WTC11 (cell line): Measurements from ENCODE around the gene USP51.
"Not testable (repeated sequence)": the region's sequence is repeated elsewhere in the genome, so short reads cannot be mapped to it uniquely, and the experiment has no call there.

ENCODE experiments used
- ETV6 ChIP-seq: sonication (generic); formaldehyde crosslinking; IDR thresholded peaks from 2 replicates; pipeline ENCODE4 v1.8.1; 2022; ENCODE audit warnings: mild to moderate bottlenecking, missing genetic modification reagents
- GTF2I ChIP-seq: fragments of 250-450 bp; sonication (Bioruptor Pico); conservative IDR thresholded peaks from 2 replicates; pipeline ENCODE4 v1.4.0; 2021; ENCODE audit warnings: mild to moderate bottlenecking
- NR2C2 ChIP-seq: sonication (generic); formaldehyde crosslinking; IDR thresholded peaks from 2 replicates; pipeline ENCODE4 v1.8.0; 2022; ENCODE audit warnings: mild to moderate bottlenecking, missing genetic modification reagents
- ZNF138 ChIP-seq: sonication (generic); formaldehyde crosslinking; conservative IDR thresholded peaks from 2 replicates; pipeline ENCODE4 v1.8.1; 2022; ENCODE audit warnings: mild to moderate bottlenecking, moderate library complexity, missing genetic modification reagents
- TF ChIP-seq, protein P1 (sequence below): fragments of 200-600 bp; IDR thresholded peaks from 2 replicates; pipeline ENCODE4 v1.8.0; 2022; ENCODE audit warnings: antibody characterized with exemption
- TF ChIP-seq, protein P2 (sequence below): sonication (generic); formaldehyde crosslinking; IDR thresholded peaks from 2 replicates; pipeline ENCODE4 v1.8.1; 2022; ENCODE audit warnings: mild to moderate bottlenecking, moderate library complexity, missing genetic modification reagents
- TF ChIP-seq, protein P3 (sequence below): sonication (generic); formaldehyde crosslinking; IDR thresholded peaks from 2 replicates; pipeline ENCODE4 v1.8.1; 2023; ENCODE audit warnings: mild to moderate bottlenecking, missing genetic modification reagents, moderate library complexity

DNA sequence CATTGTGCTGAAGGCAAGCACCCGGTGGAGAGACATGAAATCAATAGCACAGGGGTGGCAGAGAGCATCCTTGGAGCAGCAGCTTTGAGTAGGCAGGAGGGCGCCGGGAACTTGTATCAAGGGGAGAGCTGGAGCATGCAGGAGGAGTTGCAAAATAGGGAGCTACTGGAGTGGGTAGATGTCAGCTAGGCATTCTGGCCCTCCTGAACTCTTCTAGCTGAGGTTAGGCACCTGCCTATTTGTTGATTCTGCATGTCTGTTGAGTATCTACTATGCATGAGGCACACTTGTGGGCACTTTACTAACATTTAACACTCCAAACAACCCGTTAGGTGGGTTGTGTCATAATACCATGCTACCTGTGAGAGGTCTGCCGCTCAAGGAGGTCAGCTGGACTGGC lies 30.2 kb downstream of the USP51 start:
- TF ChIP-seq, protein P1, sequence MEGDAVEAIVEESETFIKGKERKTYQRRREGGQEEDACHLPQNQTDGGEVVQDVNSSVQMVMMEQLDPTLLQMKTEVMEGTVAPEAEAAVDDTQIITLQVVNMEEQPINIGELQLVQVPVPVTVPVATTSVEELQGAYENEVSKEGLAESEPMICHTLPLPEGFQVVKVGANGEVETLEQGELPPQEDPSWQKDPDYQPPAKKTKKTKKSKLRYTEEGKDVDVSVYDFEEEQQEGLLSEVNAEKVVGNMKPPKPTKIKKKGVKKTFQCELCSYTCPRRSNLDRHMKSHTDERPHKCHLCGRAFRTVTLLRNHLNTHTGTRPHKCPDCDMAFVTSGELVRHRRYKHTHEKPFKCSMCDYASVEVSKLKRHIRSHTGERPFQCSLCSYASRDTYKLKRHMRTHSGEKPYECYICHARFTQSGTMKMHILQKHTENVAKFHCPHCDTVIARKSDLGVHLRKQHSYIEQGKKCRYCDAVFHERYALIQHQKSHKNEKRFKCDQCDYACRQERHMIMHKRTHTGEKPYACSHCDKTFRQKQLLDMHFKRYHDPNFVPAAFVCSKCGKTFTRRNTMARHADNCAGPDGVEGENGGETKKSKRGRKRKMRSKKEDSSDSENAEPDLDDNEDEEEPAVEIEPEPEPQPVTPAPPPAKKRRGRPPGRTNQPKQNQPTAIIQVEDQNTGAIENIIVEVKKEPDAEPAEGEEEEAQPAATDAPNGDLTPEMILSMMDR: not testable (repeated sequence)
- TF ChIP-seq ETV6 (CRISPR knock-in tag); GTF2I (CRISPR knock-in tag); ZNF138; NR2C2 (CRISPR knock-in tag): not testable (repeated sequence)
- TF ChIP-seq, protein P2, sequence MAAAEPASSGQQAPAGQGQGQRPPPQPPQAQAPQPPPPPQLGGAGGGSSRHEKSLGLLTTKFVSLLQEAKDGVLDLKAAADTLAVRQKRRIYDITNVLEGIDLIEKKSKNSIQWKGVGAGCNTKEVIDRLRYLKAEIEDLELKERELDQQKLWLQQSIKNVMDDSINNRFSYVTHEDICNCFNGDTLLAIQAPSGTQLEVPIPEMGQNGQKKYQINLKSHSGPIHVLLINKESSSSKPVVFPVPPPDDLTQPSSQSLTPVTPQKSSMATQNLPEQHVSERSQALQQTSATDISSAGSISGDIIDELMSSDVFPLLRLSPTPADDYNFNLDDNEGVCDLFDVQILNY: not testable (repeated sequence)
- TF ChIP-seq, protein P3, sequence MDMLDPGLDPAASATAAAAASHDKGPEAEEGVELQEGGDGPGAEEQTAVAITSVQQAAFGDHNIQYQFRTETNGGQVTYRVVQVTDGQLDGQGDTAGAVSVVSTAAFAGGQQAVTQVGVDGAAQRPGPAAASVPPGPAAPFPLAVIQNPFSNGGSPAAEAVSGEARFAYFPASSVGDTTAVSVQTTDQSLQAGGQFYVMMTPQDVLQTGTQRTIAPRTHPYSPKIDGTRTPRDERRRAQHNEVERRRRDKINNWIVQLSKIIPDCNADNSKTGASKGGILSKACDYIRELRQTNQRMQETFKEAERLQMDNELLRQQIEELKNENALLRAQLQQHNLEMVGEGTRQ: not testable (repeated sequence)
